Activated B cell treated with CpG ODN at 0.5 μM for 24 hours (primary cell): ENCODE measurements around the gene EDA. TPM values are rescaled to one million over a fixed set of nuclear protein-coding genes. Genes with fewer than 3 reads are reported as not detected.

ENCODE experiments used
- ATAC-seq: fragments of 200-7000 bp; cut with Tn5 transposase; one replicate; pipeline ENCODE4 v1.10.0; 2021; ENCODE audit warnings: low read depth, mild to moderate bottlenecking, moderate library complexity
- CTCF ChIA-PET: fragments of 350-600 bp; sonication (Branson Sonifier 250); formaldehyde crosslinking; loops from one replicate; lab custom pipeline; 2021; ENCODE audit warnings: antibody characterized with exemption; lab: Charles Lee
- POLR2A ChIA-PET: fragments of 350-600 bp; sonication (Branson Sonifier 250); formaldehyde crosslinking; loops from one replicate; lab custom pipeline; 2021; ENCODE audit warnings: antibody characterized with exemption; lab: Charles Lee
- DNase-seq: peaks from one replicate; pipeline ENCODE4 v3.0.0; 2022
- H3K27ac Mint-ChIP-seq: one replicate; pipeline ENCODE4 v1.8.0; 2020; ENCODE audit warnings: mixed read lengths
- H3K27me3 Mint-ChIP-seq: one replicate; pipeline ENCODE4 v1.8.0; 2021; ENCODE audit warnings: mixed read lengths
- H3K36me3 Mint-ChIP-seq: one replicate; pipeline ENCODE4 v1.8.0; 2021; ENCODE audit warnings: low read depth, mixed read lengths
- H3K4me1 Mint-ChIP-seq: one replicate; pipeline ENCODE4 v1.8.0; 2021; ENCODE audit warnings: mixed read lengths
- H3K4me3 Mint-ChIP-seq: one replicate; pipeline ENCODE4 v1.8.0; 2020; ENCODE audit warnings: mild to moderate bottlenecking, mixed read lengths
- H3K9me3 Mint-ChIP-seq: one replicate; pipeline ENCODE4 v1.8.0; 2020; ENCODE audit warnings: mixed read lengths
- CTCF ChIP-seq: fragments of 200-600 bp; IDR thresholded peaks from one replicate; pipeline ENCODE4 v1.8.0; 2022; ENCODE audit warnings: antibody characterized with exemption, mild to moderate bottlenecking
- intact Hi-C: fragments of 100-400 bp; cut with micrococcal nuclease; formaldehyde crosslinking; loops from one replicate; pipeline ENCODE4 v1.15.1; 2024
- total RNA-seq: library from RNA; stranded (reverse); gene quantifications from 2 replicates; pipeline ENCODE4 v1.2.3, GENCODE V29; 2022

EDA gene
- total RNA-seq, 1 donor from 2014 or later: not detected

DNA sequence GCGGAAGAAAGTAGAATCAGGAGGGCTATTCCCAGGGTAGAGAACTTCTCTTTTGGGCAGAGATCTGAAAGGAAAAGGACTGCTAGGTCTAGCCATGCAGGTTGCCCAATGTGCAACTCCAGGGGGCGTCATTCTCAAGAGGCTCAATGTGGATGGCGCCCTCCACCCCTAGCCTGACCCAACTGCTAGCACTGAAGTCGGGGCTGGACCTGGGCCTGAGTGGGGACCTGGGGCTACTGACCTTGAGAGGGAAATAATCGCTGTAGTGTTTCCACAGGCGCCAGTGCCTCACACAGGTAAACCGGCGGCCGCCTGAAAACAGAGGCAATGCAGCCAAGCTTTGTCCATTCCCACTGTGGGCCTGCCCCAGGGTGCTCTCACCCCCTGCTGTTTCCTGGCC lies 427.8 kb downstream of the EDA start:
- DNase-seq (no peak), ATAC-seq (no peak)
- Mint-ChIP-seq H3K27me3 (no peaks in the 10 kb centered on the region), H3K4me3 (no peak overlapping the region), H3K9me3 (no peaks in the 10 kb centered on the region), H3K27ac (no peak overlapping the region), H3K4me1 (no peaks in the 10 kb centered on the region), H3K36me3 (no peaks in the 10 kb centered on the region)
- intact Hi-C loops: no loop called here
- CTCF ChIA-PET: no interaction called here
- POLR2A ChIA-PET: no interaction called here
- TF ChIP-seq CTCF: no peak

- ATAC-seq (no peak), DNase-seq (no peak)
- Mint-ChIP-seq H3K9me3 (no peaks in the 10 kb centered on the region), H3K4me3 (no peak overlapping the region), H3K27me3 (no peaks in the 10 kb centered on the region), H3K27ac (no peak overlapping the region), H3K36me3 (no peaks in the 10 kb centered on the region), H3K4me1 (no peaks in the 10 kb centered on the region)
- intact Hi-C loops: no loop called here
- TF ChIP-seq CTCF: no peak
- POLR2A ChIA-PET: no interaction called here
- CTCF ChIA-PET: no interaction called here
Observed at GRCh38 chrX:70044541-70045245, 428.8 kb downstream of the EDA start.

GRCh38 chrX:70046978-70047377 lies 431.1 kb downstream of the EDA start:
- ChIA-PET CTCF (no interaction called here), POLR2A (no interaction called here)
- H3K9me3 Mint-ChIP-seq: no peaks in the 10 kb centered on the region
- DNase-seq: no peak
- H3K36me3 Mint-ChIP-seq: no peaks in the 10 kb centered on the region
- intact Hi-C loops: no loop called here
- no peak for TF ChIP-seq CTCF
- no peak overlapping the region for H3K27ac Mint-ChIP-seq
- no peak overlapping the region for H3K4me3 Mint-ChIP-seq
- H3K4me1 Mint-ChIP-seq: no peaks in the 10 kb centered on the region
- H3K27me3 Mint-ChIP-seq: no peaks in the 10 kb centered on the region
- no peak for ATAC-seq

- no peaks in the 10 kb centered on the region for H3K9me3 Mint-ChIP-seq
- ChIA-PET POLR2A (no interaction called here), CTCF (no interaction called here)
- intact Hi-C loops: no loop called here
- H3K4me3 Mint-ChIP-seq: no peak overlapping the region
- H3K27me3 Mint-ChIP-seq: no peaks in the 10 kb centered on the region
- no peak for TF ChIP-seq CTCF
- no peak for ATAC-seq
- DNase-seq: no peak
- H3K36me3 Mint-ChIP-seq: no peaks in the 10 kb centered on the region
- no peaks in the 10 kb centered on the region for H3K4me1 Mint-ChIP-seq
- H3K27ac Mint-ChIP-seq: no peak overlapping the region
Observed at GRCh38 chrX:70049406-70049805, 433.5 kb downstream of the EDA start.

GRCh38 chrX:70049925-70050324 lies 434.0 kb downstream of the EDA start, which contains the start of gene AWAT2:
AWAT2 (minus strand) TSS chrX:70049938; CDS start chrX:70049932, 6 bp downstream.
- Mint-ChIP-seq H3K9me3 (no peaks in the 10 kb centered on the region), H3K4me1 (no peaks in the 10 kb centered on the region), H3K27ac (no peak within 1 kb of the TSS), H3K27me3 (no peaks in the 10 kb centered on the region), H3K4me3 (no peak within 1 kb of the TSS), H3K36me3 (no peaks in the 10 kb centered on the region)
- DNase-seq: no peak
- CTCF ChIA-PET: interaction anchor here (0.6 kb wide), 1 partner anchor 9 kb away, joined by 3 read pairs; no protein-coding TSS in a partner anchor
- POLR2A ChIA-PET: no interaction called here
- intact Hi-C loops: no loop called here
- no peak for ATAC-seq
- TF ChIP-seq CTCF: no peak
